ENCODE measurements around the gene TRPV2. TPM values are rescaled to one million over a fixed set of nuclear protein-coding genes. Genes with fewer than 3 reads are reported as not detected.

The TRPV2 gene
- total RNA-seq, 1 experiment from 2014 or later: 1.0 TPM

DNA sequence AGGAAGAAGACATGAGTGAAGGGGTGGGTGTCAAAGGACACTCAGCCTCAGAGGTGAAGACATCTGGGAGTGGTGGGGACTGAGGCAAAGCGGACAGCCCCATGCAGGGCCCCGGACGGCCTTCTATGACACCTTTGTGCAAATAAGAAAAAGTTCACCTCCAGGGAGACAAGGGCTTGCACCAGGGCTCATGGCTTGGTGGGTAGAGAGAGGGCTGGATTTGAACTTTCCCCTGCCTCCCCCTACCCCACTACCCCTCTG, 46.2 kb downstream of the TRPV2 start:
- Histone ChIP-seq H4K5ac (ENCODE audit: insufficient read length, low read depth, low read length) (no peak overlapping the region), H3T11ph (ENCODE audit: low read length) (no peak overlapping the region), H3K18ac (ENCODE audit: insufficient read length, low read depth, low read length) (no peak overlapping the region), H3K9ac (ENCODE audit: extremely low read depth, insufficient read length, low read length) (no peak overlapping the region), H3K4me2 (ENCODE audit: insufficient read depth, insufficient read length, low read length) (no peak overlapping the region), H3K79me2 (ENCODE audit: insufficient read depth, low read length) (no peaks in the 10 kb centered on the region), H2BK120ac (ENCODE audit: low read depth, low read length, poor library complexity, severe bottlenecking) (no peak overlapping the region), H4K20me1 (ENCODE audit: control insufficient read depth, insufficient read depth, insufficient read length) (no peaks in the 10 kb centered on the region), H3K56ac (ENCODE audit: insufficient read length, low read depth, low read length) (no peak overlapping the region), H3K9me3 (ENCODE audit: control insufficient read depth, low read depth, low read length) (no peaks in the 10 kb centered on the region), H3K23me2 (ENCODE audit: insufficient read length, low read depth, low read length, poor library complexity, severe bottlenecking) (no peaks in the 10 kb centered on the region), H2BK15ac (ENCODE audit: low read depth, low read length) (no peak overlapping the region), H2AK5ac (ENCODE audit: insufficient read length, low read length) (no peak overlapping the region), H4K91ac (ENCODE audit: insufficient read length, low read depth, low read length) (no peak overlapping the region), H3K79me1 (ENCODE audit: insufficient read depth, low read depth, low read length, poor library complexity, severe bottlenecking) (no peaks in the 10 kb centered on the region), H4K8ac (replicated peaks; ENCODE audit: insufficient read length, low read depth, low read length) (no peak overlapping the region), H3K27me3 (ENCODE audit: insufficient read depth, low read length) (no peaks in the 10 kb centered on the region), H3K23ac (ENCODE audit: insufficient read length, low read depth, low read length) (no peak overlapping the region), H3K4me1 (ENCODE audit: insufficient read depth, low read length) (peaks cover 5% of the 10 kb centered on the region), H2AFZ (ENCODE audit: low read length) (no peak overlapping the region), H2BK12ac (ENCODE audit: insufficient read length, low read depth, low read length) (no peak overlapping the region), H2BK5ac (ENCODE audit: insufficient read length, low read length) (no peak overlapping the region), H3K4ac (ENCODE audit: low read depth, low read length) (no peak overlapping the region), H3K27ac (ENCODE audit: insufficient read length, low read depth, low read length) (no peak overlapping the region), H3K14ac (ENCODE audit: insufficient read depth, low read length) (no peak overlapping the region), H2BK20ac (ENCODE audit: low read depth, low read length, poor library complexity, severe bottlenecking) (no peak overlapping the region)
- WGBS (ENCODE audit: extremely low coverage, insufficient read length, low lambda C conversion rate): no CpG with 5 or more reads among the region's 3 CpGs
- Mint-ChIP-seq H3K27ac (0 out of 7 replicates have a peak overlapping the region, but pooled peaks of 1 of the 3 experiments have one; percentile 53), H3K36me3 (ENCODE audit: insufficient read depth in 1 of 3, low read depth in 3 of 3) (peaks cover 0 to 15% (median 12%) of the 10 kb centered on the region in 3 experiments; a peak in 6 of 7 replicates), H3K27me3 (ENCODE audit: low read depth) (no peaks in the 10 kb centered on the region), H3K9me3 (no peaks in the 10 kb centered on the region), H3K4me1 (peaks cover 34 to 45% of the 10 kb centered on the region in 2 experiments), H3K4me3 (peak overlapping the region in 1 of 2 experiments; percentile 42; a peak in 2 of 5 replicates)
- no peak for DNase-seq
- TF ChIP-seq, protein P1, sequence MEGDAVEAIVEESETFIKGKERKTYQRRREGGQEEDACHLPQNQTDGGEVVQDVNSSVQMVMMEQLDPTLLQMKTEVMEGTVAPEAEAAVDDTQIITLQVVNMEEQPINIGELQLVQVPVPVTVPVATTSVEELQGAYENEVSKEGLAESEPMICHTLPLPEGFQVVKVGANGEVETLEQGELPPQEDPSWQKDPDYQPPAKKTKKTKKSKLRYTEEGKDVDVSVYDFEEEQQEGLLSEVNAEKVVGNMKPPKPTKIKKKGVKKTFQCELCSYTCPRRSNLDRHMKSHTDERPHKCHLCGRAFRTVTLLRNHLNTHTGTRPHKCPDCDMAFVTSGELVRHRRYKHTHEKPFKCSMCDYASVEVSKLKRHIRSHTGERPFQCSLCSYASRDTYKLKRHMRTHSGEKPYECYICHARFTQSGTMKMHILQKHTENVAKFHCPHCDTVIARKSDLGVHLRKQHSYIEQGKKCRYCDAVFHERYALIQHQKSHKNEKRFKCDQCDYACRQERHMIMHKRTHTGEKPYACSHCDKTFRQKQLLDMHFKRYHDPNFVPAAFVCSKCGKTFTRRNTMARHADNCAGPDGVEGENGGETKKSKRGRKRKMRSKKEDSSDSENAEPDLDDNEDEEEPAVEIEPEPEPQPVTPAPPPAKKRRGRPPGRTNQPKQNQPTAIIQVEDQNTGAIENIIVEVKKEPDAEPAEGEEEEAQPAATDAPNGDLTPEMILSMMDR (conservative IDR thresholded peaks at IDR 0.05): no peak
